Fibroblast of the aortic adventitia (primary cell): Measurements from ENCODE around the gene LMAN1L. TPM values are rescaled to one million over a fixed set of nuclear protein-coding genes. Genes with fewer than 3 reads are reported as not detected.

ENCODE experiments used
- DNase-seq: peaks from one replicate; pipeline ENCODE4 v3.0.0-alpha.2; 2010; ENCODE audit warnings: low read depth
- H3K4me3 ChIP-seq: 2 replicates; pipeline ENCODE4 v1.5.1; 2011; ENCODE audit warnings: low read depth, mild to moderate bottlenecking, control low read depth, low read length, moderate library complexity
- small RNA-seq: library from RNA; depleted of rRNA; stranded (forward); fragments of <200 nt; gene quantifications from one replicate; pipeline ENCODE3, GENCODE V24; 2012
- total RNA-seq: library from RNA; depleted of rRNA; stranded (reverse); fragments of >200 nt; gene quantifications from 2 replicates; pipeline ENCODE4 v1.2.3, GENCODE V29; 2012; ENCODE audit warnings: low replicate concordance
- TF ChIP-seq, protein P1 (sequence below): IDR thresholded peaks from 2 replicates; pipeline ENCODE4 v1.5.1; 2011; ENCODE audit warnings: mild to moderate bottlenecking, low read length, control low read depth, inconsistent platforms; ENCODE audit not compliant: insufficient read depth

Gene LMAN1L
- total RNA-seq, 1 donor, result not detected

DNA sequence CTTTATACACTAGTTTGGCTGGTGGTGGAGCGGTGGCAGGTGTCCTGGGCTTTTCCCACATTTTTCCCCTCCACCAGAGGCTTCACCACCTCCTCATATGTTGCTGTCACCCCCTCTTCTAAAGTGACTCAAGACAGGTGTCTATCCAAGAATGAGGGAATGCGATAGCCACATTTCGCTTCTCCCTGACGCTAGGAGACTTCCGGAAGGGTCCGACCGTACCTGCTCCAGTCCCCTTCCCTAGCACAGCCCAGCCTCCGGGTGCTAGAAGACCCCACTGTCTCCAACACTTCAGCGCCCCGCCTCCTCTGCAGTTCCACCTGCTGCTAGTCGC, 60.0 kb downstream of the LMAN1L start:
- peak overlapping the region; percentile 92 for H3K4me3 ChIP-seq
- DNase-seq, result no peak
- TF ChIP-seq, protein P1, sequence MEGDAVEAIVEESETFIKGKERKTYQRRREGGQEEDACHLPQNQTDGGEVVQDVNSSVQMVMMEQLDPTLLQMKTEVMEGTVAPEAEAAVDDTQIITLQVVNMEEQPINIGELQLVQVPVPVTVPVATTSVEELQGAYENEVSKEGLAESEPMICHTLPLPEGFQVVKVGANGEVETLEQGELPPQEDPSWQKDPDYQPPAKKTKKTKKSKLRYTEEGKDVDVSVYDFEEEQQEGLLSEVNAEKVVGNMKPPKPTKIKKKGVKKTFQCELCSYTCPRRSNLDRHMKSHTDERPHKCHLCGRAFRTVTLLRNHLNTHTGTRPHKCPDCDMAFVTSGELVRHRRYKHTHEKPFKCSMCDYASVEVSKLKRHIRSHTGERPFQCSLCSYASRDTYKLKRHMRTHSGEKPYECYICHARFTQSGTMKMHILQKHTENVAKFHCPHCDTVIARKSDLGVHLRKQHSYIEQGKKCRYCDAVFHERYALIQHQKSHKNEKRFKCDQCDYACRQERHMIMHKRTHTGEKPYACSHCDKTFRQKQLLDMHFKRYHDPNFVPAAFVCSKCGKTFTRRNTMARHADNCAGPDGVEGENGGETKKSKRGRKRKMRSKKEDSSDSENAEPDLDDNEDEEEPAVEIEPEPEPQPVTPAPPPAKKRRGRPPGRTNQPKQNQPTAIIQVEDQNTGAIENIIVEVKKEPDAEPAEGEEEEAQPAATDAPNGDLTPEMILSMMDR, result no peak

DNA sequence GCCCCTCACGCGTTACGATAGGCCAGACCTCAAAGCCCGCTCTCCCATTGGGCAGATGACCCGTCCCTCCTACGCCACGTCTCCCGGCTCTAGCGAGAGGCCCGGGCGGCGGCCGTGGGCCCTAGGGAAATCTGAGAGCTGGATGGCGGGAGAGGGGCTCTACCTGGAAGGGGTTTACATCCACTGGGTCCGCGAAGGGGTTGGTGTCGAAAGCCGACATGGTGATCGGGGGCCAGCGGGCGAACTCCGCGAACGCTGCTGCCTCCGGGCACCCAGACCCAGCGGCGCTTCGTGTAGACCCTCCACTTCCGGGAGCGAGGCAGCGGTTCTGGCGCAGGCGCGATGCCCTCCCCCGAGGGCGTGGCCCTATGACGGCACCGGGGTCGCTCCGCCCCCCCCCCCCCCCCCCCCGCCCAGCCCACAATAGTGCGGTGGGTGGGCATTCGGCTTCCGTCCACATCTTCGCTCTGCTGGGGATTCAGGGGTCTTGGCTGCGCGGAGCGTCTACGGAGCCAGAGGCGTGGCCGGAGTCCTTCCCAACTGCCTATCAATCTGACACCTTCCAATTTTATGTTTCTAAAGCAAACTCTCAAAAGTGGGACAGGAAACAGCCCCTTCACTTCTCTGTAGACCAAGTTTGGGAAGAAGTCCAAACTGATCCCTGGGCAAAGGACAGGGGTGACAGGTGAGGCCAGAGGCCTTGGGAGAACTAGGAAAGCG, 60.6 kb downstream of the LMAN1L start, which contains the start of gene SCAMP2:
SCAMP2 (minus strand) TSS at position 330 of the 720 bp plus-strand sequence; CDS start at position 220, 110 bp downstream.
- TF ChIP-seq, protein P1, result no peak
- peak within 1 kb of the TSS; percentile 92 for H3K4me3 ChIP-seq
- peak; percentile 94 for DNase-seq

DNA sequence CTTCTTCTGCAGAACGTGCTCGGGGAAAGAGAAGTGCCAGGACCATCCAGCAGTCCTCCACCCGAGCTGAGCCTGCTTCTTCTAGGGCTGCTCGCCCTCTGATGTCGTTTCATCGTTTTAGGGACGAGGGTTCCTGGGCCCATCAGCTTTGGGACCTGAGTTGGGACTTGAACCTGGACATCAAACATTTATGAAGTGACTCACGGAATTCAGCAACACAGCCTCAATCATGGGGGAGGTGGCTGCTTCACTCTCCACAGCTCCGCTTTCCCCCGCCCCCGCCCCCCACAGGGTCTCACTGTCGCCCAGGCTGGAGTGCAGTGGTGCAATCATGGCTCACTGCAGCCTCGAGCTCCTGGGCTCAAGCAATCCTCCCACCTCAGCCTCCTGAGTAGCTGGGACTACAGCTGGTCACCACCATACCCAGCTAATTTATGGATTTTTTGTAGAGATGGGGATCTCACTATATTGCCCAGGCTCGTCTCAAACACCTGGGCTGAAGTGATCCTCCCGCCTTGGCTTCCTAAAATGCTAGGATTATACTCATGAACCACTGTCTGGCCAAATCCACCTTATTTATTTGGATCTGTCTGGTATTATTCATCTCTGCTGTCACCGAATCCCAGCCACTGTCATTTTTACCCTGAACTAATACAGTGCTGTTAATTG, 61.3 kb downstream of the LMAN1L start:
- no peak for DNase-seq

More for the DNA sequence above, 61.3 kb downstream of the LMAN1L start:
- TF ChIP-seq, protein P1, result peak; percentile 1
- H3K4me3 ChIP-seq, result peak overlapping the region; percentile 92

Small RNA genes within 50 kb of the gene (small RNA-seq; reads per million reads assigned to genes)
- not detected for gene CPLX3
- gene MIR4513, result not detected
- gene MIR6882, result 1.1 reads per million, percentile 38 among the genes with 10 or more reads in this experiment

Other genes starting within 250 kb of the LMAN1L start
- gene CLK3, start 197.0 kb upstream of the LMAN1L start, total RNA-seq, result 41.5 and 52.6 TPM in 2 replicates
- 11.3 and 16.6 TPM in 2 replicates for gene EDC3, start 116.8 kb upstream of the LMAN1L start, total RNA-seq
- 0.63 TPM in 1 of 2 replicates, not detected in the other for gene CYP1A1, start 87.3 kb upstream of the LMAN1L start, total RNA-seq
- gene CYP1A2, start 64.0 kb upstream of the LMAN1L start, total RNA-seq, result not detected in 2 replicates
- 8.0 and 28.1 TPM in 2 replicates for gene CSK, start 30.8 kb upstream of the LMAN1L start, total RNA-seq
- gene CPLX3, start 13.8 kb downstream of the LMAN1L start, total RNA-seq, result not detected in 2 replicates
- 15.1 and 17.7 TPM in 2 replicates for gene ULK3, start 30.3 kb downstream of the LMAN1L start, total RNA-seq
- gene SCAMP2, start 60.5 kb downstream of the LMAN1L start, total RNA-seq, result 18.5 and 29.6 TPM in 2 replicates
- 39.7 and 48.3 TPM in 2 replicates for gene MPI, start 77.2 kb downstream of the LMAN1L start, total RNA-seq
- gene FAM219B, start 94.0 kb downstream of the LMAN1L start, total RNA-seq, result 22.7 and 35.9 TPM in 2 replicates
- gene COX5A, start 125.2 kb downstream of the LMAN1L start, total RNA-seq, result 5.3 and 63.0 TPM in 2 replicates
- gene RPP25, start 143.9 kb downstream of the LMAN1L start, total RNA-seq, result 4.1 and 8.8 TPM in 2 replicates
- 1.1 and 2.2 TPM in 2 replicates for gene SCAMP5, start 182.7 kb downstream of the LMAN1L start, total RNA-seq
- 2.5 and 11.8 TPM in 2 replicates for gene PPCDC, start 210.8 kb downstream of the LMAN1L start, total RNA-seq